ENCODE results near the gene MYO7B.
A peak's percentile ranks its signal among the peaks of the same experiment; 100 is the strongest.

MYO7B gene

DNA sequence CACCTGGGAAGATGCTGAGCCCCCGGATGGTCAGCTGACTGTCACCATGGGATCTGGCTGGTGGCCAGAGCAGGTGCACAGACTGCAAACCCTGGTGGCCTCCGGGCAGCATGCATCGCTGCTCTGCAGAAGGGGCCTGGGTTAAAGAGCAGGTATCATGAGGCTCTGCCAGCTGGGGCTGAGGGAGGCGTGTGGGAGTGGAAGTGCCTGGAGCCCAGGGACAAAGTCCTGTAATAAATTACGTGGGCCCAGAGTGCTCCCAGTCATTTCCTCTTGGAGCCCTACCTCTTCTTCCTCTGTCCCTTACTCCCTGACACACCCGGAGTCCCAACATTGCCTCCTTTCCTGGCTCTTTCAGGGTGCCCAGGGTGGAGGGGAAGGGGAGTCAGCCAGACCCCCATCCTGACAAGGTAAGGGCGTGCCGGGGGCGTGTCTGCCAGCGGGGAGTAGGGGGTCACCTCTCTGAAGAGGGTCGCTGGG, at the start of gene MYO7B:
Gene MYO7B (plus strand): TSS at position 262 of the 480 bp plus-strand sequence. CDS start 24,040 bp downstream, outside the sequence.
- no peak for DNase-seq
- TF ChIP-seq POLR2A (IDR thresholded peaks at IDR 0.05; ENCODE audit: low read length) (no peak), GATA1 (IDR thresholded peaks at IDR 0.05; ENCODE audit: low read depth, low read length) (no peak)

DNA sequence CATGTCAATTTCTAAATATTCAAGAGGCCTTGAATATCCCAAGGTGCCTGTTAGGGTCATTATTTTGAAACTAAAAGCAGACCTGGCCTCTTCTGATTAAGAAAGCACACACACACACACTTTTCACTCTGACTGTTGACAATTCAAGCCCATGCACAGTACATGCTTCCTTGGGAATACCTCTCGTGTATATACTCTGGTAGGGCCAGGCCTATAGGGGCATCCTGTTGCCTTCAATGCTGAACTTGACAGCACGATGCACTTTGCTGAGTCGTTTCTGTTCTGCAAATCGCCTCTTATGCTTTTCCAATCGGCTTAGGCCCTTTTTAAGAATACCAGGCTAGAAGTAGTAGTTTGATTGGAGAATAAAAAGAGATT, 49.8 kb upstream of the MYO7B start:
- no peak for DNase-seq
- no peak for TF ChIP-seq POLR2A (IDR thresholded peaks at IDR 0.05; ENCODE audit: low read length)
- no peak for TF ChIP-seq GATA1 (IDR thresholded peaks at IDR 0.05; ENCODE audit: low read depth, low read length)

DNA sequence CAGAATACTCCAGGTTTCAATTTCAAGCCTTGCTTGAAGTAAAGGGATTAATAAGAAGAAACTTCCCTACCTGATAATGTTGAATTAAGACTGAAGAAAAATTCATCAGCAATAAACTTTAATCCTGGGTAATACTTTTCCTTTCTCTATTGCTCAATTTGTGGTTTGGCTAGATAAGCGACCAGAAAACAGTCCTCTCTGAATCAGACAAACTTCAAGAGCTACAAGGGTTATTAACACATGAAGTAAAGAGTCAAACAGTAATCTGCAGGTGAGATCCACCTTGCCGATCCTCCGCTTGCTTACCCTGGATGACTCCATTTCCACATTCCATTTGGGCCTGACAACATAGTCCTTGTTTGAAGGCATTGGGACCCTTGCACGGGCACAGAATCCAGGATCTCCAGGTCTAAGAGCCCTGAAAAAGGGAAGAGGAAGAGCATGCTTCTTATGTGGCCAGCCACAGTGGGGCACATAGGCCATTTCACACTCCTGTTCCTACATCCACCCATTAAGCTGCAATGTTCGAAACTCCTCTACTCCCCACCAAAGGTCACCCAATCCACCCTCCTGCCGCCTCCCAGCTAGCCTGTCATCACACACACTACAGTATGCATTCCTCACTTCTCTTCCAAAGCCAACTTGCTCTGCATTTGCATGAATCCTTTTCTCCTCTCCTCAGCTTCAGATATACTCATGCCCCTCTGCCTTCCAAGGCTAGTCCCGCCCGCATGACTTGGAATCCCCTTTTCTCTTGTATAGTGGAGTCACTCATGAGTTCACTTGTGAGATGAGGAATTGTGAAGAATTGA, 49.0 kb upstream of the MYO7B start:
- no peak for TF ChIP-seq POLR2A (IDR thresholded peaks at IDR 0.05; ENCODE audit: low read length)
- TF ChIP-seq GATA1 (IDR thresholded peaks at IDR 0.05; ENCODE audit: low read depth, low read length): no peak
- DNase-seq: no peak

DNA sequence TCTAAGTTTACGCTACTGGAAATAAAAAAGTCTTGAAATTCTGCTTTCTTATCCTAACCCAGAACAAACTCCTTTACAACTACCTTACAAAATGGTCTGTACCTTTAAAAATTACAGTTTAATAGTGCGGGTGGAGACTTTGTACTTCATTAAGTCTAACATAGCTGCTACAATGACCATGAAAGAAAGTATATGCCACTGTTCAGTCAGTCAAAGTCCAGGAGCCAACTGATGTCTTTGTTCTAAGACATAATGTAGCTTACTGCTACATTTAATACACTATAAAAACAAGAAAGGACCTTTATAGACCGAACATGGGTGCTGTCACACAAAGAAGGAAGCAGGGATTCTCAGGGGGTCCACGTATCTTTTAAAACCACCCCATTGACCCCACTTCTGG, 45.2 kb upstream of the MYO7B start:
- no peak for TF ChIP-seq POLR2A (IDR thresholded peaks at IDR 0.05; ENCODE audit: low read length)
- no peak for TF ChIP-seq GATA1 (IDR thresholded peaks at IDR 0.05; ENCODE audit: low read depth, low read length)

DNA sequence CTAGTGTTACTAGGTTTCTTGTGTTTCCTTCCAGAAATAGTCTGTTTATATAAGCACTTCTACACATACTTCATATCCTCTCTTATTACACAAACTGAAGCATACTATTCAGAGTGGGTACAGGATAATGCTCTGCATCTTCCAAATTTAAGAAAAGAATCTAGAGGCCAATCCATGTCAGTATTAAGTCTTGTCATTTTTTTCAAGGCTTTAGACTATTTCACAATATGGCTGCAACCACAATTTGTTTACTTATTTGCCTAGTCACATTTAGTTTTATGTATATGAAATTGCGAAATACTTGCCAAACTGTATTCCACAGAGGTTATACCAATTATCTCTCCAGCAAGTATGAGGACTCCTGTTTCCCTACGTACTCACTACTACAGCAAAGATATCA, 37.1 kb upstream of the MYO7B start:
- DNase-seq: peak; percentile 12 to 52
- no peak for TF ChIP-seq POLR2A (IDR thresholded peaks at IDR 0.05; ENCODE audit: low read length)
- no peak for TF ChIP-seq GATA1 (IDR thresholded peaks at IDR 0.05; ENCODE audit: low read depth, low read length)

More for the DNA sequence above, 45.2 kb upstream of the MYO7B start:
- no peak for DNase-seq

DNA sequence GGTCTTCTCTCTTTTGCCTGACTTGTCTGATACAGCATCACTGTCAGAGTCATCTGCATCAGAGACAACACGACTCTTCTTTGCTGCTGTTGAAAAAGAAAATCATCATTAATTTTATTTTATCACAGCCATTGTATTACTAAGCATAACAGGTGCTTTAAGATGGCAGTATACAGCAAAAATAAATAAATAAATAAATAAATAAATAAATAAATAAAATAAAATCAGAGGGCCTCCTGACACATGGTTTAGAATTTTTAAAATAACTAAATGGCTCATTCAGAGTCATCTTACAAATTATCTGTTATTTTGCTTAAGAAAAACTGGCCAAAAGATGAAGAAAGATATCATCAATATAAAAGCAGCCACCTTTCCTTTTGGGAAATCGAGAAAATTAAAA, 32.0 kb upstream of the MYO7B start:
- no peak for DNase-seq
- no peak for TF ChIP-seq GATA1 (IDR thresholded peaks at IDR 0.05; ENCODE audit: low read depth, low read length)

DNA sequence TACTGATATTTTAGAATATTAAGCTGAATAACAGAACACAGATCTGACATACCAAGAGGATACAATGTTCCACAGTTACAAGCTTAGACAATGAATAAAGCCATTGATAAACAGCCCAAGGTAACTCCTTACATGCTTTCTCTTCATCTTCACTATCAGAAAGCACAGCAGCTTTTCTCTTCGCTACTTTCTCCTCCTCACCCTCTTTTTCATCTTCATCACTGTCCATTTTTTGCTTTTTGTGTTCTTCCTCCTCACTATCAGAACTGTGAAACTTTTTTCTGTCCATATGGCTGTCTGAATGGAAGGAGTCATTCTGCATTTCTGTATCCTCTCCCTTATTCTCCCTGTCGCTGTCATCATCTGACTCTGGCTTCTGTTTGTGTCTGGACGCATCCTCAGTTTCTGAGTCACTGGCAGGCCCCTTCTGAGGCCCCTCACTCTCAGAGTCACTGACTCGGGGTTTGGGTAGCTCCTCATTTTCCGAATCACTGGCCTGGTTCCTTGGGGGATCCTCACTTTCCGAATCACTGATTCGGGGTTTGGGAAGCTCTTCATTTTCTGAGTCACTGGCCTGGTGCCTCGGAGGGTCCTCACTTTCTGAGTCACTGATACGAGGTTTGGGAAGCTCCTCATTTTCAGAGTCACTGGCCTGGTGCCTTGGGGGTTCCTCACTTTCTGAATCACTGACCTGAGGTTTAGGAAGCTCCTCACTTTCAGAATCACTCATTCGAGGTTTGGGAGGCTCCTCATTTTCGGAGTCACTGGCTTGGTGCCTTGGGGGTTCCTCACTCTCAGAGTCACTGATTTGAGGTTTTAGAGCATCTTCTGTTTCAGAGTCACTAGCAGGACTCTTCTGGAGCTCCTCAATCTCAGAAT, 30.7 kb upstream of the MYO7B start:
- DNase-seq: no peak
- TF ChIP-seq GATA1 (IDR thresholded peaks at IDR 0.05; ENCODE audit: low read depth, low read length) (no peak), POLR2A (IDR thresholded peaks at IDR 0.05; ENCODE audit: low read length) (no peak)

DNA sequence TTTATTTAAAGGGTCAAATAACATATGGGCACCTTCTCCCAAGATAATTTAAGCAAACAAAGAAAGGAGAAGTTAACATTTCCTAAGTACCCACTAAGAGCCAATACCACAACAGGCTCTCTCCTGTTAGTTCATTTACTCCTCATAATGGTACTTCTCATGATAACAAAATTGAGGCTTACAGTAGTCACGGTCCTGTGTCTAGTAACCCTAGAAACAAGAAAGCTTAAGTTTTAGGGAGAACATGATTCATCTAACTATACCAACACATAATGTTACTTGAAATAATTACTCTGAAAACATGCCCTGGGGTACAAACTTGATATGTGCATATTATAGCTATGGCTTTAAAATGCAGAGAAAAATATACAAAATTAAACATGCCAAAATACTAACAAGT, 29.0 kb upstream of the MYO7B start:
- no peak for DNase-seq
- no peak for TF ChIP-seq GATA1 (IDR thresholded peaks at IDR 0.05; ENCODE audit: low read depth, low read length)
- TF ChIP-seq POLR2A (IDR thresholded peaks at IDR 0.05; ENCODE audit: low read length): no peak

DNA sequence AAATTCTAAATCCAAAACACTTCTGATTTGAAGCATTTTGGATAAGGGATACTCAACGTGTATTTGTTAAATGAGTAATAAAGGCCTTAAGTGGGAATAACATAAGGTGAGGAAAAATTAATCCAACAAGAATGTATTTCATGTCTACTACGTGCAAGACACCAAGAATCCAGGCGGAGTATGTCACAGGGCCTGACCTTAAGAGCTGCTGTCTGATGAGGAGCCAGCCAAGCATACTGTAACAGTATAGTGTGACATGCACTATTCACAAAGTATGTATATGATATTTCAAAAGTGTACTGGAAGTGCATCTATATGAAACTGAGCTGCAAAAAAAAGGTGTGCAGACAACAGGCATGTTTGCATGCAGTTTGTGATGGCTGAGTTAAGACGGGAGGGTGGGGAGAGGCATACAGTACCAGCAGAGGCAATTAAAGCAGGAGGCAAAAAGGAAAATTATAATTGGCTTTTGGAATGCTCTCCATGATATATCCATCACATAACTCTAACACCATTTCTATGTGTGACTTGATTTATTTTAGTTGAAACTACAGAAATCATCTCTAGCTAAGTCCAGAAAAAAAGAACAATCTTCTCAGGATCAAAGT, 27.4 kb upstream of the MYO7B start:
- no peak for TF ChIP-seq POLR2A (IDR thresholded peaks at IDR 0.05; ENCODE audit: low read length)
- TF ChIP-seq GATA1 (IDR thresholded peaks at IDR 0.05; ENCODE audit: low read depth, low read length): no peak
- DNase-seq: no peak

DNA sequence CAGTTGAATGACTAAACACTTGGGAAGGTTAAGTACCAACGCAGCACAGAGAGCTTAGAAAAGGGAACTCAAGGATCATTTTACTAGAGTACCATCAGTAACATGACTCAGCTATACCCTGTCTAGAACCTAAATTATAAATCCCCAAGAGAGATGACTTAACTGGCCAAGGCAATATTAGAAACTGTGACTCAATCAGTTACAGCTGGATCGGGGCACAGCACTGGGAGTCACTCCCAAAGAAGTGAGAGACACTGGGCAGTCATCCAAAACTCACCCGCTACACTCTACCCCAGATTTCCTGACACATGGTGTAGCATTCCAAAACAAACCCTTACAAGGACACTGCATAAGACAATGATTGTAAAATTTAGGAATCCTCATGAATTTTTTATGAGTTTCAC, 26.9 kb upstream of the MYO7B start:
- TF ChIP-seq POLR2A (IDR thresholded peaks at IDR 0.05; ENCODE audit: low read length) (no peak), GATA1 (IDR thresholded peaks at IDR 0.05; ENCODE audit: low read depth, low read length) (no peak)
- DNase-seq: peak; percentile 54 to 76

DNA sequence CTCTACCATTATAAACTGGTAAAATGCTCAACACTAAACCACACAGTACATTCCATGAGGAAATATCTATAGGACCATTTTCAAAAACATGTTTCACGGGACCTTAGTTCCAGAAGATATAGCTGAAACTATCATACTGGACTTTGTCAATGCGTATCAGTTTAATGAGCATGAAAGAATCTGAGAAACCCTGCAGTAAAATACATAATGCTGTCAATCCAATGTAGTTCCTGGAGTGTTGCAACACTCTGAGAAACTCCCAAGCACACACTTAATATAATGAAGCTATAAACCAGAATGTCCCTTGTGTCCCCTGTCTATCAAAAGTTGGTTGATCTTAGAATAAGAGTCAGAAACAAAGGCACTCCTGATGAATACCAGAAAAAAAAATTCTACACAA, 25.4 kb upstream of the MYO7B start:
- no peak for TF ChIP-seq POLR2A (IDR thresholded peaks at IDR 0.05; ENCODE audit: low read length)
- no peak for TF ChIP-seq GATA1 (IDR thresholded peaks at IDR 0.05; ENCODE audit: low read depth, low read length)
- DNase-seq: no peak

DNA sequence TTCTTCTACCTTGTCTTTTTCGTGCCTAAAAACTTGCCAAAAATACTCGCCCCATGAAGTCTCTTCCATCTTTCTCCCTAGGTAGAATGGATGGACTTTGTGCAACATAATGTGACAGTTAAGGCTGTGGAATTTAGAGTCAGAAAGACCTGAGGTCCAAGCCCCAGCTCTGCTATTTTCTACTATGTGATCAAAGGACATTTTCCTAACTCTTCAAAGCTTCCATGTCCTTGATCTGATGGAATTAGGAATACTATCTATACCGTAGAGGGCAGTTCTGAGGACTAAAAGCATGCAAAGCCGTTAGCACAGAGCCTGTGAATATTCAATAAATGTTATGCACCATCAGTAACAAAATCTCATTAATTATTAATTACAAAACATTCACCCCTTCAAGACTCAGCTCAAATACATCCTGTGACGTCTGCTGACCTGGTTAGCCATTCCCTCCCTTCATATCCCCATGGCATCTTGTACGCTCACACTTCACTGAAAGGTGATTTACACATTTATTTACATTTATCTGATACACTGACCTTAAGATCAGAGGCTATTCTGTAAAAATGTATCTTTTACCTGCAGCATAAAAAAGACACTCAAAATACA, 24.3 kb upstream of the MYO7B start:
- no peak for DNase-seq
- no peak for TF ChIP-seq POLR2A (IDR thresholded peaks at IDR 0.05; ENCODE audit: low read length)
- TF ChIP-seq GATA1 (IDR thresholded peaks at IDR 0.05; ENCODE audit: low read depth, low read length): no peak

DNA sequence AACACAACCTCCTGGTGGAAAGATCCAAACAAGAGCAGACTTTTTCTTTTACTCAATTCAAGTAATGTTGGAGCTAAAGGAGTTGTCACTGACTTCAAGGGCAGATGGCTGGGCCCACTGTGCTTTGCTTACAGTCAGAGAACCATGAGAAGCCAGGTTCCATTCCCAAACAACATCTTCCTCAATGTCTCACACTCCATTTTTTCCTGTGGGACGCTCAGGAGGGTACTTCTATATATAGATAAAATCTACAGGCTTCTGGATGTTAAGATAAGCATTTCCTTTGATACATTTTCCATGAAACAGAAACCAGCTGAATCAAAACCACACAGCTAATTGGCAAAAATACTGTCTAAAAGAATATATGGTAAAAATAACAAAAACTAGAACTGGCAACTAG, 23.6 kb upstream of the MYO7B start:
- TF ChIP-seq POLR2A (IDR thresholded peaks at IDR 0.05; ENCODE audit: low read length) (no peak), GATA1 (IDR thresholded peaks at IDR 0.05; ENCODE audit: low read depth, low read length) (no peak)
- DNase-seq: no peak

DNA sequence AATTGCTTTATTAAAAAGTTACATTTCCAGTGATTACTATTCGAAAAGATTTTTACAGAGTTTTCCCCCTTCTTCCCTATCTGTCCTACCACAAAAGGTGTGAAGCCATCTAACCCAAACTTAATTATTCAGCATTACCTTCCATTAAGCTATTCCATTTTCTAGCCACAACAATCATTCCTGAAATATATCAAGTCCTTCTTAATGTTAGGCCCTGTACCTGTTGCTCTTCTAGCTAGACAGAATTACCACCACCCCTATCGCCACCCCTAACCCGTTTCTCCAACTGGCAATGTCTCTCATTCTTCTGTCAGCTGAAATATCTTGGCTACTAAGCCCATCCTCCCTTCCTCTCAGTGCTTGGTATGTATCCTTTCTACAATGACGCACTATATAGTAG, 23.1 kb upstream of the MYO7B start:
- no peak for TF ChIP-seq POLR2A (IDR thresholded peaks at IDR 0.05; ENCODE audit: low read length)
- no peak for TF ChIP-seq GATA1 (IDR thresholded peaks at IDR 0.05; ENCODE audit: low read depth, low read length)

More for the DNA sequence above, 23.1 kb upstream of the MYO7B start:
- DNase-seq: no peak

All from erythroblast (primary cell).